WERI-Rb-1 (cell line): ENCODE data around the gene NEURL3.
"Not testable (repeated sequence)": the region's sequence is repeated elsewhere in the genome, so short reads cannot be mapped to it uniquely, and the experiment has no call there.

Experiments
- DNase-seq: peaks from one replicate; pipeline ENCODE4 v3.0.0-alpha.2; 2020
- H3K27ac ChIP-seq: fragments of 250-450 bp; sonication (Bioruptor Pico); 2 replicates; pipeline ENCODE4 v1.5.1; 2020; ENCODE audit warnings: mild to moderate bottlenecking, moderate library complexity
- H3K27me3 ChIP-seq: fragments of 250-450 bp; sonication (Bioruptor Pico); 2 replicates; pipeline ENCODE4 v1.5.1; 2021; ENCODE audit warnings: mild to moderate bottlenecking, low read depth, moderate library complexity; ENCODE audit not compliant: insufficient read depth, severe bottlenecking
- H3K36me3 ChIP-seq: fragments of 250-450 bp; sonication (Bioruptor Pico); 2 replicates; pipeline ENCODE4 v1.5.1; 2020; ENCODE audit warnings: mild to moderate bottlenecking, moderate library complexity
- H3K4me3 ChIP-seq: 2 replicates; pipeline ENCODE4 v1.5.1; 2011; ENCODE audit warnings: low read depth, mild to moderate bottlenecking, control low read depth, low read length
- H3K9me3 ChIP-seq: fragments of 250-450 bp; sonication (Bioruptor Pico); 2 replicates; pipeline ENCODE4 v1.5.1; 2021; ENCODE audit warnings: mild to moderate bottlenecking, moderate library complexity; ENCODE audit not compliant: severe bottlenecking
- TF ChIP-seq, protein P1 (sequence below): IDR thresholded peaks from 2 replicates; pipeline ENCODE4 v1.5.1; 2011; ENCODE audit warnings: low read depth, mild to moderate bottlenecking, control low read depth, inconsistent platforms, low read length

Gene NEURL3

DNA sequence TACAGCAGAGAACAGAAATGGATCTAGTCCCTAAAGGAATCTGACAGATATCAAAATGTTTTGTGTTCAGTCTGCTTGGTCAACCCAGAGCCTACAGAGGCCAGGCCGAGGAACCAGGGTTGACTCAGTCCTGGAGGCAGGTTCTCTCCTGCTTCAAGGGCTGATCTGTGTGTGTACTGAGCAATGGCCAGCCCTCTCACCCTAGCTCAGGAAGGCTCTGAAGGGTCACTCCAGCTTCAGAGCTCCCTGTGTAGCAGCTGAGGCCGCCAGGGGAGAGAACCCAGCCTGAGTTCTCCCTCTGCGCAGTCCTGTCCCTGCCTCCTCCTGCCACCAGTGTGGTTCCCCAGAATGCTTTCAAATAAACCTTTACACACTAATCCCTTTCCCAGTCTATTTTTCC, 41.1 kb downstream of the NEURL3 start:
- Histone ChIP-seq H3K4me3 (no peak overlapping the region), H3K9me3 (peaks cover 11% of the 10 kb centered on the region), H3K27me3 (no peaks in the 10 kb centered on the region), H3K27ac (no peak overlapping the region), H3K36me3 (no peaks in the 10 kb centered on the region)
- no peak for DNase-seq
- TF ChIP-seq, protein P1, sequence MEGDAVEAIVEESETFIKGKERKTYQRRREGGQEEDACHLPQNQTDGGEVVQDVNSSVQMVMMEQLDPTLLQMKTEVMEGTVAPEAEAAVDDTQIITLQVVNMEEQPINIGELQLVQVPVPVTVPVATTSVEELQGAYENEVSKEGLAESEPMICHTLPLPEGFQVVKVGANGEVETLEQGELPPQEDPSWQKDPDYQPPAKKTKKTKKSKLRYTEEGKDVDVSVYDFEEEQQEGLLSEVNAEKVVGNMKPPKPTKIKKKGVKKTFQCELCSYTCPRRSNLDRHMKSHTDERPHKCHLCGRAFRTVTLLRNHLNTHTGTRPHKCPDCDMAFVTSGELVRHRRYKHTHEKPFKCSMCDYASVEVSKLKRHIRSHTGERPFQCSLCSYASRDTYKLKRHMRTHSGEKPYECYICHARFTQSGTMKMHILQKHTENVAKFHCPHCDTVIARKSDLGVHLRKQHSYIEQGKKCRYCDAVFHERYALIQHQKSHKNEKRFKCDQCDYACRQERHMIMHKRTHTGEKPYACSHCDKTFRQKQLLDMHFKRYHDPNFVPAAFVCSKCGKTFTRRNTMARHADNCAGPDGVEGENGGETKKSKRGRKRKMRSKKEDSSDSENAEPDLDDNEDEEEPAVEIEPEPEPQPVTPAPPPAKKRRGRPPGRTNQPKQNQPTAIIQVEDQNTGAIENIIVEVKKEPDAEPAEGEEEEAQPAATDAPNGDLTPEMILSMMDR: no peak

DNA sequence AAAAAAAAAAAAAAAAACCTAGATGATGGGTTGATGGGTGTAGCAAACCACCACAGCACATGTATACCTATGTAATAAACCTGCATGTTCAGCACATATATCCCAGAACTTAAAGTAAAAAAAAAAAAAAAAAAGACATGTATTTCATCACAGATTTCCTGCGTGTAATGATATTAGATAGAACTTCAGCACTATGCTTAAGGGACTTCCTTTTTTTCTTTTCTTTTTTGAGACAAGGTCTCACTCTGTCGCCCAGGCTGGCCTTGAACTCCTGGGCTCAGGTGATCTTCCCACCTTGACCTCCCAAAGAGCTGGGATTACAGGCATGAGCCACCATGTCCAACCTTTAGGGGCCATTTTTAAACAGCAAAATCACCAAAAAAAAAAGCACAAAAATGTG, 42.0 kb downstream of the NEURL3 start:
- TF ChIP-seq, protein P1: no peak
- no peak overlapping the region for H3K4me3 ChIP-seq
- no peaks in the 10 kb centered on the region for H3K27me3 ChIP-seq
- no peak for DNase-seq
- H3K9me3 ChIP-seq: peaks cover 14% of the 10 kb centered on the region
- no peaks in the 10 kb centered on the region for H3K36me3 ChIP-seq
- H3K27ac ChIP-seq: no peak overlapping the region

DNA sequence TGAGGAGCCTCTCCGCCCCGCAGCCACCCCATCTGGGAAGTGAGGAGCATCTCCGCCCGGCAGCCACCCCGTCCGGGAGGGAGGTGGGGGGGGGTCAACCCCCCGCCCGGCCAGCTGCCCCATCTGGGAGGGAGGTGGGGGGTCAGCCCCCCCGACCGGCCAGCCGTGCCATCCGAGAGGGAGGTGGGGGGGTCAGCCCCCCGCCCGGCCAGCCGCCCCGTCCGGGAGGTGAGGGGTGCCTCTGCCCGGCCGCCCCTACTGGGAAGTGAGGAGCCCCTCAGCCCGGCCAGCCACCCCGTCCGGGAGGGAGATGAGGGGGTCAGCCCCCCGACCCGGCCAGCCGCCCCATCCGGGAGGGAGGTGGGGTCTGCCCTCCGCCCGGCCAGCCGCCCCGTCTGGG, 43.5 kb downstream of the NEURL3 start:
- not testable (repeated sequence) for H3K27ac ChIP-seq, H3K27me3 ChIP-seq, H3K4me3 ChIP-seq, H3K36me3 ChIP-seq, DNase-seq
- H3K9me3 ChIP-seq: peaks cover 14% of the 10 kb centered on the region

DNA sequence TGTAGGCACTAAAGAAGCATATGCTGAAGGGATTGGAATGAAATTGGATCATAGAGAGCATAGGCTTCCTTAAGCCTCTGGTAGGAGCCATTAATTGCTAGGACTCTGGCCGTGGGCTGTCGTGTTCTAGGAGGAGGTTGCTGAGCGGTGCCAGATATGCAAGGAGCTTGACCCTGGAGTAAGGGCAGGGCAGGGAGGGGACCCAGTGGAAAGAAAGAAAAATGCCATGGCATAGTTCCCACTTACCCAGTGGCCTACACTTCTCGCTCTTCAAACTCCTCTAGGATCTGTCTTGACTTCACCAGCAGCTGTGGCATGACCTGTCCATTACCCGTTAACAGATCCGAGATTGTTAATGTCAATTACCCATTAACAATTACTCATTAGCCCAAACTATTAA, 53.1 kb downstream of the NEURL3 start:
- Histone ChIP-seq H3K27me3 (no peaks in the 10 kb centered on the region), H3K4me3 (no peak overlapping the region), H3K27ac (no peak overlapping the region), H3K36me3 (no peaks in the 10 kb centered on the region), H3K9me3 (no peaks in the 10 kb centered on the region)
- DNase-seq: no peak
- TF ChIP-seq, protein P1: no peak

DNA sequence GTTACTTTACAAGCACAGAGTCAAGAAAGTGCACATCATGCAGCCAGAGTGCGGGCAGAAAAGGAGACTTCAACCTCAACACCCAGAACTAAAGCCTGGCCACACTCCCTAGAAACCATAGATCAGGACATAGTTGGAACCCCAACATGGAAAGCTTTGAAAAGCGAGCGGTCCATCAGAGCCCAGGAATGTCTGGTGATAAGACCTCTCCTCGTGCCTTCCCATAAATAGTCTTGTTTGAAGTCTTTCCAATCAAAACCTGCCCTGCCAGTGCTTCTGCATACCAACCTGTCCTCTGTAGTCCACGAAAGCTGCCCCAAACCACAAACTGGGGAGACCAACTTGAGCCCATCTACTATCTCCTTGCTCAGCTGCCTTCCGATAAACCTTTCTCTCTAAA, 55.5 kb downstream of the NEURL3 start:
- no peaks in the 10 kb centered on the region for H3K36me3 ChIP-seq
- TF ChIP-seq, protein P1: no peak
- H3K9me3 ChIP-seq: no peaks in the 10 kb centered on the region
- H3K27me3 ChIP-seq: no peaks in the 10 kb centered on the region
- no peak overlapping the region for H3K27ac ChIP-seq
- no peak overlapping the region for H3K4me3 ChIP-seq
- DNase-seq: no peak

DNA sequence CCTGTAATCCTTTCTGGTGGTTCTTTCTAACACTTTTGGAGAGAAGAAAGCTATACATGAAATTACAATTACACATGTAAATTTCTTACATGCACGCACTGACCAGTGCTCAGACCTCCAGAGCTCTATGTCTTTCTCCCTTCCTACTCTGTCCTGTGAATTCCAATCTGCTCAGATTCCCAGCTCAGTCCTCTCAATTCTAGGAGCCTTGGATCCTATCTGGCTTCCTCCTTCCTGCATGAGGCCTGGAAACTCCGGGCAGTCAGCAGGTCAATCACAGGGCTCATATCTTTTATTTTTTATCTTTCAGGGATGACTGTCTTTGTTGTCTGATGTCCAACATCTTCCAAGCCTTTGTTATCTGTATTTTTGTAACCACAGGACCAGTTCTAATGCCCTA, 56.0 kb downstream of the NEURL3 start:
- Histone ChIP-seq H3K4me3 (no peak overlapping the region), H3K36me3 (no peaks in the 10 kb centered on the region), H3K9me3 (no peaks in the 10 kb centered on the region), H3K27me3 (no peaks in the 10 kb centered on the region), H3K27ac (no peak overlapping the region)
- TF ChIP-seq, protein P1: no peak
- no peak for DNase-seq
